Stomach (tissue), 9 donors: ENCODE results near the gene MFNG. TPM values are rescaled to one million over a fixed set of nuclear protein-coding genes. Genes with fewer than 3 reads are reported as not detected.
A peak's percentile ranks its signal among the peaks of the same experiment; 100 is the strongest.

ENCODE experiments used
- DNase-seq, 2 donors: peaks; one replicate each; pipeline versions ENCODE4 v3.0.0 to v3.0.0-alpha.2; 2013 to 2019
- H3K27ac ChIP-seq, 5 donors: fragments of 200-600 bp in 4 of 5; sonication (generic) in 4 of 5; one replicate each; pipeline ENCODE4 v1.5.1; 2013 to 2019; ENCODE audit warnings: mild to moderate bottlenecking in 1 of 5, moderate library complexity in 1 of 5
- H3K27me3 ChIP-seq, 3 donors: fragments of 200-600 bp; sonication (generic); one replicate each; pipeline ENCODE4 v1.5.1; 2017 to 2019; ENCODE audit warnings: mixed run types in 1 of 3
- H3K36me3 ChIP-seq, 4 donors: fragments of 200-600 bp; sonication (generic); 1 replicate in 3 of 4; 2 replicates in 1 of 4; pipeline ENCODE4 v1.5.1; 2016 to 2019
- H3K4me1 ChIP-seq, 4 donors: fragments of 200-600 bp; sonication (generic); one replicate each; pipeline ENCODE4 v1.5.1; 2016 to 2019
- H3K4me3 ChIP-seq, 4 donors: fragments of 200-600 bp; sonication (generic) in 3 of 4; one replicate each; pipeline ENCODE4 v1.5.1; 2016 to 2019; ENCODE audit warnings: mild to moderate bottlenecking in 1 of 4
- H3K9me3 ChIP-seq, 4 donors: fragments of 200-600 bp; sonication (generic); one replicate each; pipeline ENCODE4 v1.5.1; 2016 to 2019
- EP300 ChIP-seq: sonication (generic); formaldehyde crosslinking; IDR thresholded peaks from one replicate; pipeline ENCODE4 v1.6.1; 2017; ENCODE audit warnings: antibody characterized with exemption
- POLR2A ChIP-seq, 4 donors: fragments of 450-650 bp; IDR thresholded peaks; one replicate each; pipeline ENCODE4 v1.6.1; 2016; ENCODE audit warnings: antibody characterized with exemption in 4 of 4, control low read depth in 2 of 4, mild to moderate bottlenecking in 1 of 4, moderate library complexity in 1 of 4
- POLR2AphosphoS5 ChIP-seq, 3 donors: sonication (generic); formaldehyde crosslinking; IDR thresholded peaks; one replicate each; pipeline ENCODE4 v1.6.1; 2016; ENCODE audit warnings: antibody characterized with exemption in 3 of 3
- WGBS, 5 donors: extraction: QIAGEN DNeasy Blood & Tissue Kit in 3 of 5; methylation state at CpG; one replicate each; pipeline versions ENCODE4 v1.1.5 to v1.1.7; 2013 to 2018; 5-methylcytosine and 5-hydroxymethylcytosine counted together
- intact Hi-C: fragments of 100-400 bp; cut with DNase I; formaldehyde crosslinking; loops from one replicate; pipeline ENCODE4 v1.15.1; 2023; ENCODE audit warnings: low total_unique reads
- polyA plus RNA-seq, 3 donors: library from polyadenylated mRNA; stranded (reverse); fragments of 200-250 nt; gene quantifications; one replicate each; pipeline ENCODE4 v1.2.3, GENCODE V29; 2013
- total RNA-seq, 5 donors: library from RNA; depleted of rRNA; stranded (reverse); fragments of >200 nt; gene quantifications; one replicate each; pipeline versions ENCODE4 v1.1.0 to v1.2.3, GENCODE V29; 2014 to 2016
- TF ChIP-seq, protein P1 (sequence below), 7 experiments: fragments of 450-650 bp in 4 of 7; fragments of 200-600 bp in 3 of 7; sonication (generic) in 3 of 7; IDR thresholded peaks; one replicate each; pipeline ENCODE4 v1.5.1; 2016 to 2019; ENCODE audit warnings: antibody characterized with exemption in 7 of 7, control low read depth in 2 of 7, mild to moderate bottlenecking in 1 of 7
- donor health status: healthy with polysubstance abuse.
- donor health status: Bipolar disorder and iron deficiency.
- donor health status: healthy.

Gene MFNG
- total and polyA plus RNA-seq, 8 donors, result 1.7 to 86.4 (median 8.5) TPM

DNA sequence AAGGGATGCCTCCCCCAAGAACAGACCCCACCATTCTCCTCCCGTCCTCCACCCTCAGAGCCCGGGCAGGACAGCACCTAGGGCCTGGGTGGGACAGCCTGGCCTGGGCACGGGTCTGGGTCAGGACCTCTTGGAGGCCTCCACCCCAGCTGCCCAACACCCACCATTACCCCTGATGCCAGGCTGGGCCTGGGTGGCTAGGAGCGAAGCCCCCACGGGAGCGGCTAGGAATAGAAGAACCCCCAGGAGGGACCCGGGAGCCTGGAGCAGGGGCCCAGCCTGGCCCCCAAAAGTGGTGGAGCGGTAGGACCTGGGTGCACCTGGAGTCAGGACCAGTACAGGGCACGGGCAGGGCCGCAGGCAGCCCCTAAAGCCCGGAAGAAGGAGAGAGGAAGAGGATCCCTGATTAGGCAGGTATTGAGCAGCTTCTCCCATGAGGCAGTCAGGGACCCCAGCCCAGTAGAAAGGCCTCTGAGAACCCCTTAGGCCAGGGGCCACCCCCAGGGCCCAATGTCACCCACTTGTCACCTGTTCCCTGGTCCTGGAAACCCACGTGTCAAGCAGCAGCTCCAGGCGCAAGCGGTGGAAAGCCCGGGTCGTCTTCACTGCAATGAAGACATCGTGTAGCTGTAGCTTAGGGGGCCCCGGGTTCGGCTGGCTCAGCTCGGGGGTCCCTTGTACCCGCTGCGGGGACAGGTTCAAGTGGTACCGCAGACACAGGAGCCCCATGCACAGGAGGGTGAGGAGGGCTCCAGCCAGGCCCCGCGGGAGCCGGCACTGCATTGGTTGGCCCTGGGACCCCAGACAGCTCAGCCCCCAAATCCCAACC, 575 bp downstream of the MFNG start:
- H3K9me3 ChIP-seq, result no peaks in the 10 kb centered on the region
- DNase-seq, result no peak
- 58 to 73% (median 63%) methylated on average over 14 to 26 of the region's 26 CpGs for WGBS, 5 donors
- no peak for TF ChIP-seq POLR2AphosphoS5 (IDR thresholded peaks at IDR 0.05)
- TF ChIP-seq, protein P1, sequence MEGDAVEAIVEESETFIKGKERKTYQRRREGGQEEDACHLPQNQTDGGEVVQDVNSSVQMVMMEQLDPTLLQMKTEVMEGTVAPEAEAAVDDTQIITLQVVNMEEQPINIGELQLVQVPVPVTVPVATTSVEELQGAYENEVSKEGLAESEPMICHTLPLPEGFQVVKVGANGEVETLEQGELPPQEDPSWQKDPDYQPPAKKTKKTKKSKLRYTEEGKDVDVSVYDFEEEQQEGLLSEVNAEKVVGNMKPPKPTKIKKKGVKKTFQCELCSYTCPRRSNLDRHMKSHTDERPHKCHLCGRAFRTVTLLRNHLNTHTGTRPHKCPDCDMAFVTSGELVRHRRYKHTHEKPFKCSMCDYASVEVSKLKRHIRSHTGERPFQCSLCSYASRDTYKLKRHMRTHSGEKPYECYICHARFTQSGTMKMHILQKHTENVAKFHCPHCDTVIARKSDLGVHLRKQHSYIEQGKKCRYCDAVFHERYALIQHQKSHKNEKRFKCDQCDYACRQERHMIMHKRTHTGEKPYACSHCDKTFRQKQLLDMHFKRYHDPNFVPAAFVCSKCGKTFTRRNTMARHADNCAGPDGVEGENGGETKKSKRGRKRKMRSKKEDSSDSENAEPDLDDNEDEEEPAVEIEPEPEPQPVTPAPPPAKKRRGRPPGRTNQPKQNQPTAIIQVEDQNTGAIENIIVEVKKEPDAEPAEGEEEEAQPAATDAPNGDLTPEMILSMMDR (IDR thresholded peaks at IDR 0.05), result no peak
- TF ChIP-seq EP300, result no peak
- no peak for TF ChIP-seq POLR2A (IDR thresholded peaks at IDR 0.05)
- H3K4me3 ChIP-seq, result peak overlapping the region; percentile 38 to 53 (median 46)
- peak overlapping the region; percentile 49 to 86 (median 76) for H3K27ac ChIP-seq
- peaks cover under 1 to 13% (median 8%) of the 10 kb centered on the region in 4 donors for H3K36me3 ChIP-seq
- intact Hi-C loops, result no loop called here
- H3K4me1 ChIP-seq, result peaks cover 22 to 33% (median 29%) of the 10 kb centered on the region in 4 donors
- peaks cover 0 to 43% (median 4%) of the 10 kb centered on the region in 3 donors for H3K27me3 ChIP-seq

DNA sequence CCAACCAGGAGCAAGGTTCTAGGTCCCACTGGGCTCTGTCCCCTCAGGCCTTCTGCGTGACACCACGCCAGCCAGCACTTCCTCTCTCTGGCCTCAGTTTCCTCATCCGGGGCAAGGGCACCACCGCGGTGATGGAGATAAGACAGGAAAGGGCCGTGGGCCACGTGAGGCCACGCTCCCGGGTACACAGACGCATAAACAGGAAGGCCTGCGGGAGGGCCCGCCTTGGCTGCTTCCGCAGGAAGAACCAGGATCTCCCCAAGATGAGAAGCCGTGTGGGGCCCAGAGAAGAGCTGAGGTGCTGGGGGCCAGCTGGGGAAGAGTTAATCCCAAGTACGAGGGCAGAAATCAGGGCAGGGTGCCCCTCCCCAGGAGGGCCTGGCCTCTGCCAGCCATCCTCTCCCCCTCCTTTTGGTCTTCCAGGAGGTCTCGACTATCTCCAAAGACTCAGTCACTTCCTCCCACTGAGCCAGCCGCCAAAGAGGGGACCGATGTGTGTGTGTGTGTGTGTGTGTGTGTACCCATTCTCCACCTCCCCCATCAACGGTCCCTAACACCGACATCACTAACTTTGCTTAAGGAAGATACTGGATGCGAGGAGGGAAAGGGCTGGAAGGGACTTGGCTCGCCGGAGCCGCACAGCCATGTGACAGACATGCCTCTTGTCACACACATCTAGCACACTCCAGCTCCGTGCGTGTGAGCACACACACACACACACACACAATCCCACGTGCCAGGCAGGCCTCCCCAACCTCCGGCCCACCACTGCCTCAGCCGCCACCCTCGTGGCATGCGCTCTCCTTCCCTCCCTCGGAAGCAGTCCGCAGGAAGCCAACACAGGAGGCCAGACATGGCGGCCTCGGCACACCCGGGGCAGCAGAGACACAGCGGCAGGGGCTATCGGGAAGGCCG, 1.4 kb downstream of the MFNG start:
- H3K4me3 ChIP-seq, result peak overlapping the region; percentile 38 to 53 (median 46)
- H3K4me1 ChIP-seq, result peaks cover 22 to 33% (median 29%) of the 10 kb centered on the region in 4 donors
- TF ChIP-seq POLR2AphosphoS5 (IDR thresholded peaks at IDR 0.05), result peak; percentile 20 to 68 (median 55)
- TF ChIP-seq POLR2A (IDR thresholded peaks at IDR 0.05), result no peak
- H3K27me3 ChIP-seq, result peaks cover 0 to 47% (median 4%) of the 10 kb centered on the region in 3 donors
- no peaks in the 10 kb centered on the region for H3K9me3 ChIP-seq
- peak; percentile 72 to 75 for DNase-seq
- H3K27ac ChIP-seq, result peak overlapping the region; percentile 49 to 86 (median 76)
- intact Hi-C loops, result no loop called here
- peaks cover 0 to 11% (median 1%) of the 10 kb centered on the region in 4 donors for H3K36me3 ChIP-seq
- WGBS, 5 donors, result 62 to 75% (median 68%) methylated on average over 35 to 39 of the region's 39 CpGs

GRCh38 chr22:37483050-37483449, 3.1 kb downstream of the MFNG start:
- peak overlapping the region in 2 of 5 donors; percentile 15 to 83 for H3K27ac ChIP-seq
- no peak overlapping the region for H3K4me3 ChIP-seq
- intact Hi-C loops, result no loop called here
- no peak for DNase-seq
- H3K4me1 ChIP-seq, result peaks cover 22 to 33% (median 29%) of the 10 kb centered on the region in 4 donors
- H3K9me3 ChIP-seq, result no peaks in the 10 kb centered on the region
- H3K27me3 ChIP-seq, result peaks cover 0 to 58% (median 4%) of the 10 kb centered on the region in 3 donors
- WGBS, 5 donors, result 76 to 84% (median 79%) methylated on average over 13 of the region's 13 CpGs
- TF ChIP-seq, protein P1 (IDR thresholded peaks at IDR 0.05), result no peak
- H3K36me3 ChIP-seq, result peaks cover under 1 to 20% (median 10%) of the 10 kb centered on the region in 4 donors

GRCh38 chr22:37482244-37482643, 3.9 kb downstream of the MFNG start:
- H3K9me3 ChIP-seq, result no peaks in the 10 kb centered on the region
- no peak overlapping the region for H3K4me3 ChIP-seq
- intact Hi-C loops, result no loop called here
- TF ChIP-seq, protein P1 (IDR thresholded peaks at IDR 0.05), result no peak
- no peak for TF ChIP-seq EP300
- TF ChIP-seq POLR2A (IDR thresholded peaks at IDR 0.05), result no peak
- no peak for TF ChIP-seq POLR2AphosphoS5 (IDR thresholded peaks at IDR 0.05)
- H3K27ac ChIP-seq, result no peak overlapping the region
- peaks cover 4 to 28% (median 13%) of the 10 kb centered on the region in 4 donors for H3K36me3 ChIP-seq
- DNase-seq, result no peak
- H3K4me1 ChIP-seq, result peaks cover 22 to 33% (median 29%) of the 10 kb centered on the region in 4 donors
- peaks cover 0 to 58% (median 4%) of the 10 kb centered on the region in 3 donors for H3K27me3 ChIP-seq
- WGBS, 5 donors, result 81 to 89% (median 86%) methylated on average over 9 of the region's 9 CpGs
